Adipocyte (in vitro differentiated cells): ENCODE data around the gene C2CD4D.

Experiments
- DNase-seq: peaks from one replicate; pipeline ENCODE4 v3.0.0-alpha.2; 2015; ENCODE audit warnings: low read depth
- H3K27me3 ChIP-seq: replicated peaks from 2 replicates; pipeline ENCODE4 v1.7.0; 2013; ENCODE audit warnings: mild to moderate bottlenecking, low read length, moderate library complexity; ENCODE audit not compliant: control insufficient read depth, insufficient read depth
- H3K36me3 ChIP-seq: 2 replicates; pipeline ENCODE4 v1.7.0; 2013; ENCODE audit warnings: low read length, mild to moderate bottlenecking, moderate library complexity; ENCODE audit not compliant: control insufficient read depth, insufficient read depth, severe bottlenecking
- H3K4me1 ChIP-seq: 2 replicates; pipeline ENCODE4 v1.7.0; 2013; ENCODE audit warnings: mild to moderate bottlenecking, low read length, moderate library complexity; ENCODE audit not compliant: control insufficient read depth, insufficient read depth
- H3K4me3 ChIP-seq: 2 replicates; pipeline ENCODE4 v1.7.0; 2013; ENCODE audit warnings: mild to moderate bottlenecking, low read length, moderate library complexity
- H3K9ac ChIP-seq: 2 replicates; pipeline ENCODE4 v1.7.0; 2013; ENCODE audit warnings: mild to moderate bottlenecking, low read length, moderate library complexity
- H3K9me3 ChIP-seq: 2 replicates; pipeline ENCODE4 v1.7.0; 2013; ENCODE audit warnings: mild to moderate bottlenecking, low read length, moderate library complexity; ENCODE audit not compliant: control insufficient read depth

C2CD4D gene

DNA sequence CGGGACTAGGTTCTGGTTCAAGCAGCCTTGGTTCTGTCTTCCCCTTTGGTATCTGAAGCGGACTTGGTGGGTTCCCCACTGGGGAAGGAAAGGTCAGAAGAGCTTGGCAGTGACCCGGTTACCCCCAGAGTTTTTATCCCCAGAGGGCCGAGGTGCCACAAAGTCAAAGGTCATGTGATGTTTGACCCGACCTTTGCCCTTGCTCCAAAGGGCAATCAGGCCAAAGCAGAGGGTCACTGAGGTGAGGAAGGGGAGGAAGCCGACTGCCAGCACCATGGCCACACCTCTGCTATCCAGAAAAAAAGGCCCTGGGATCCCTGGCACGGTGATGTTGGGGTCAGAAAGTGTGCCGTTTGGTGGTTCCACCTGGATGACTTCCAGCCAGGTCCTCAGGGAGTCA is 38.8 kb downstream of the C2CD4D start:
- H3K4me1 ChIP-seq = no peaks in the 10 kb centered on the region

DNA sequence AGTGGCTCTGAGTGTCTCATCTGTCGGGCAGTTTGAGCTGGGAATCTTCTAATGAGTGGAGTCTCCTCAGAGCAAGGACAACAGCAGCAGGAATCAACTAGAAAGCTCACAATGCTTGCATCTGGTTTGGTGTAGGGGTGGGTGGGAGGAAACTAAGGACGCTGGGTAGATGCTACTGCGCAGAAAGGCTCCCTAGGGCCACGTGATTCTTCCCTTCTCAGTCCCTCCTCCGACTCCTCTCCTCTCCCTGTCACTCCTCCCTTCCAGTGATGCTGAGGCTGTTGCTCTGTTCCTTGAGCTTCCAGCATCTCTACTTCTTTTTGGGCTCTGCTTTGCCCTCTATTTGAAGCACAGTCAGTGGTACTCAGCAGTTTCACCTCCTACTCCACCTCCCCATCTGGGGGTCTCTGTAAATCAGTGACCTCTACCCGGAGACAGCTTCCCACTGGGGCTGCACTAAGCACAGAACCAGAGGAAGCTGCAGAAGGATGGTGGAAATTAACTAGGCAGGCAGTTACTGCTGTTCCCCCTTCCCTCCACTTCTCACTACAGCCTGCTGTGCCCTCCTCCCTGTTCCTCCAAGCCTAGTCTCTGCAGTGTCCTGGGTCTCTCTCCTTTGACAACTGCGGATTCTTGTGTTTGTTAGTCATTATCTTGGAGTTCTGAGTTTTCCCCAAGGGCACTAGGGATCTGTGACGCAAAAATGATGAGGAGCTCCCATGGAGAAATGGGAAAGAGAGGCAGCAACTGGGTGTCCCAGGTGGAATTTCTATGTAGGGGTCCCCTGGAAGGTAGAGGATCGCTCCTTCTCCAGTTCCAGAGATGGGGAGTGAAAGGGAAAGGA is 40.2 kb downstream of the C2CD4D start:
- Histone ChIP-seq H3K36me3 (no peaks in the 10 kb centered on the region), H3K9me3 (peaks cover 3% of the 10 kb centered on the region), H3K27me3 (peaks cover 83% of the 10 kb centered on the region), H3K4me1 (no peaks in the 10 kb centered on the region), H3K4me3 (no peak overlapping the region), H3K9ac (no peak overlapping the region)
- DNase-seq = peak; percentile 8

More for the DNA sequence above, 38.8 kb downstream of the C2CD4D start:
- Histone ChIP-seq H3K9me3 (peaks cover 3% of the 10 kb centered on the region), H3K9ac (no peak overlapping the region), H3K4me3 (no peak overlapping the region), H3K27me3 (peaks cover 94% of the 10 kb centered on the region), H3K36me3 (no peaks in the 10 kb centered on the region)
- no peak for DNase-seq

DNA sequence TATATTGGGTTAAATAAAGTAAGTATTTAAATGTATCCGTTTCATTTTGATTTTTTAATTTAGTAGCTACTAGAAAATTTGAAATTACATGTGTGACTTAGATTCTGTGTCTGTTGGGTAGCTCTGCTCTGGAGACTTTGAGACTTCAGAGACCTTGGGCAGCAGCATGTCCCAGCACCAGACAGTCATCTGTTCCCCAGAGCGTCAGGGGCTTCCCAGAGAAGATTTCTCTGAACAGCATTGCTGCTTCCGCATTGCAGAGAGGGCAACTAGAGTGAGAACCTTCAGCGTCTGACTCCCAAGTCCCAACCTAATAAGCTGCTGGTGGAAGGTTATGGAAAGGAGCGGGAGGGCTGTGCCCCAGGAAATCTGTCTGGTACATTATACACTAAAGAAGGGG is 41.0 kb downstream of the C2CD4D start:
- no peaks in the 10 kb centered on the region for H3K4me1 ChIP-seq
- H3K9me3 ChIP-seq = peaks cover 3% of the 10 kb centered on the region
- no peak for DNase-seq
- no peak overlapping the region for H3K4me3 ChIP-seq
- H3K9ac ChIP-seq = no peak overlapping the region
- H3K36me3 ChIP-seq = no peaks in the 10 kb centered on the region
- H3K27me3 ChIP-seq = peaks cover 74% of the 10 kb centered on the region

DNA sequence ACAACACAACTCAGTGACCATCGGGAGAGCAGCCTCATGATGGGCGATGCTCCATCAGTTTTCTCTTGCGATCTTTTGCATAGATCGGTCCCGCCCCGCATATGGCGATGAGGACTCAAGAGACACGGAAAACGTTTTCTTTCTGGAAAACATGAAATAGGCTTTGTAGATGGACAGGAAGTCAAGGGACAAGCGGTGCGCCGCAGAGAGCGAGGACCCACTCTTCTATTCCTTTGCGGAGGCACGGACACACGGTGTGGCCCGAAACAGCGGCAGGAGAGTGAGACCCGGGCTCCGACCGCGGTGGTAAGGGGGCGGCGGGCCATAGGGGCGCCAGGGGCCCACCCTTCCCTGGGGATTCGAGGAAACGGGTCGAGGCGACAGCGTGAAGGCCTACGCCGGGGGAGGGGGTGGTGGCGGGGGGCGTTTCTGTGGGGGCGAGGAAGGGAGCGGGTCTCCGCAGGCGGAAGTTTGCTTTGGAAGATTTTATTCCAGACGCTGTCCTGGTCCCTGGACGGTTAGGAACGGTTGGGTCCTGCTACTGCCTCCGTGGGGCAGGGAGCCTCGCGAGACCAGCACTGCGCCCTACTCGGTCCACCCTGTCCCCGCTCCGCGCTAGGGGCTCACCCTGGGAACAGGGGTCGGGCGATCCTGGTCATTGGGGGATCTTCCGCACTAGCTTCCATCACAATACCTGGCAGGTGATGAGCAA is 48.5 kb downstream of the C2CD4D start:
- no peaks in the 10 kb centered on the region for H3K9me3 ChIP-seq
- peak; percentile 35 for DNase-seq
- peak overlapping the region; percentile 91 for H3K4me3 ChIP-seq
- peaks cover 4% of the 10 kb centered on the region for H3K4me1 ChIP-seq
- peak overlapping the region; percentile 79 for H3K9ac ChIP-seq
- peaks cover 2% of the 10 kb centered on the region for H3K27me3 ChIP-seq
- H3K36me3 ChIP-seq = no peaks in the 10 kb centered on the region

DNA sequence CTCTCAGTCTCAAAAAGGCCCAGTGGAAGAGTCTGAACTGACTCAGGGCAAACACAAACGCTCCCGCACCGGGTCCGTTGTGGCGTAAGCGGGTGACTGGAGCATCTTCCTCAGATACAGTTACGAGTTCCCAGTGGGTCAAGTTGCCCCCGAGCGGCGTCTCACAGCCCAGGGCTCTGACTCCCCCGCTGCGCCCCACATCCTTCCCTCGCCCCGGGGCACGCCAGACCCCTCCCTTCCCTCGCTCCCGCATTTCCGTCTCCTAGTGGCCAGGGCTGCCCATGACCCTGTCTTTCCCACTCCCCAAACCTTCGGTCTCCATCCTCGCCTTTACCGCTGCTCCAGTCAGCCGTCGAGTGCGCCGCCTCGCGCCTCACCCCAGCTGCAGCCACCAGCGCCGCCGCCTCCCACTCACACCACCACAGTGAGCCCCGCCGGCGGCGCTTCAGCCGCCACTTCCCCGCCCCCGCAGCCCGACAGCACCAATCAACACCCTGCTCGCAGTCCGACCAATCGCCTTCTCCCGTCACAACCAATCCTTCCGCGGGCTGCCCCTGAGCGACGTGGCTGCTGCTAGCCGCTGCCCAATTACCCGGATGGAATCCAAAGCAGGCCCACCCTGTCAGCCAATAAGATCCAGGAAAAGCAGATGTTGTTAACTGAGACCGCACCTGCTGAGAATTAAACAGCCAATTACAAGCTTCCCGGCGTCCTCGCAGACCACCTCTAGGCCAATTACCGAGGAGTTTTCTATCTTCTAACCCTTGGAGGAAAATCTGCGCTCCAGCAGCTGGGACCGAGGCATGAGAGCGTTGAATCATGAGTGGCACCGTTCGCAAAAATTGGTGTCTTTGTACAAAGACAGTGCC is 49.3 kb downstream of the C2CD4D start, which contains the start of gene TDRKH:
Gene TDRKH (minus strand): TSS at position 430 of the 869 bp plus-strand sequence. CDS start 7,478 bp downstream, outside the sequence.
- Histone ChIP-seq H3K9ac (peak within 1 kb of the TSS; percentile 79), H3K27me3 (no peaks in the 10 kb centered on the region), H3K4me1 (peaks cover 4% of the 10 kb centered on the region), H3K9me3 (no peaks in the 10 kb centered on the region), H3K4me3 (peak within 1 kb of the TSS; percentile 91), H3K36me3 (no peaks in the 10 kb centered on the region)
- DNase-seq = peak; percentile 98
